HK-2 (cell line): ENCODE results near the gene AKT1.
"Not testable (repeated sequence)": the region's sequence is repeated elsewhere in the genome, so short reads cannot be mapped to it uniquely, and the experiment has no call there.

Experiments
- DNase-seq: peaks from one replicate; pipeline ENCODE4 v3.0.0-alpha.2; 2018; ENCODE audit not compliant: unreplicated experiment

Gene AKT1

GRCh38 chr14:104794993-104795780, at the start of gene AKT1:
Gene AKT1 (minus strand): TSS chr14:104795748. CDS start chr14:104792643, 3,105 bp downstream.
- DNase-seq: peak; percentile 34

GRCh38 chr14:104845033-104845666, 49.6 kb upstream of the AKT1 start:
- no peak for DNase-seq

- no peak for DNase-seq
Observed at GRCh38 chr14:104844306-104845032, 48.9 kb upstream of the AKT1 start.

GRCh38 chr14:104843442-104844305, 48.1 kb upstream of the AKT1 start:
- no peak for DNase-seq

- DNase-seq: no peak
Observed at GRCh38 chr14:104843006-104843405, 47.5 kb upstream of the AKT1 start.

GRCh38 chr14:104841730-104842129, 46.2 kb upstream of the AKT1 start:
- DNase-seq: no peak

GRCh38 chr14:104836171-104836935, 40.8 kb upstream of the AKT1 start:
- DNase-seq: not testable (repeated sequence)

- no peak for DNase-seq
Observed at GRCh38 chr14:104830781-104831180, 35.2 kb upstream of the AKT1 start.

- peak; percentile 59 for DNase-seq
Observed at GRCh38 chr14:104827177-104828055, 31.9 kb upstream of the AKT1 start.

GRCh38 chr14:104826861-104827176, 31.3 kb upstream of the AKT1 start:
- DNase-seq: no peak

GRCh38 chr14:104826189-104826860, 30.8 kb upstream of the AKT1 start:
- DNase-seq: peak; percentile 99

GRCh38 chr14:104824353-104824997, 28.9 kb upstream of the AKT1 start:
- no peak for DNase-seq

GRCh38 chr14:104822821-104823615, 27.5 kb upstream of the AKT1 start:
- DNase-seq: no peak

GRCh38 chr14:104821971-104822608, 26.5 kb upstream of the AKT1 start:
- DNase-seq: no peak

GRCh38 chr14:104821229-104821945, 25.8 kb upstream of the AKT1 start:
- no peak for DNase-seq

GRCh38 chr14:104820669-104821228, 25.2 kb upstream of the AKT1 start:
- no peak for DNase-seq

- DNase-seq: no peak
Observed at GRCh38 chr14:104819361-104819781, 23.8 kb upstream of the AKT1 start.
